GM18517 (cell line): Measurements from ENCODE around the gene AADACL4.
"Not testable (repeated sequence)": the region's sequence is repeated elsewhere in the genome, so short reads cannot be mapped to it uniquely, and the experiment has no call there.

Experiments used
- ATAC-seq: cut with Tn5 transposase; IDR thresholded peaks from one replicate; pipeline ENCODE4 v1.9.1; 2021; ENCODE audit warnings: mild to moderate bottlenecking, moderate library complexity; ENCODE audit not compliant: unreplicated experiment

Gene AADACL4

GRCh38 chr1:12657885-12658512 is 14.1 kb downstream of the AADACL4 start:
- ATAC-seq: not testable (repeated sequence)

GRCh38 chr1:12658531-12659453 is 14.9 kb downstream of the AADACL4 start:
- no peak for ATAC-seq

- ATAC-seq: no peak
These were observed 17.8 kb downstream of the AADACL4 start for GRCh38 chr1:12661606-12662219.

GRCh38 chr1:12662556-12662955 is 18.7 kb downstream of the AADACL4 start:
- ATAC-seq: no peak

GRCh38 chr1:12665511-12665910 is 21.6 kb downstream of the AADACL4 start:
- ATAC-seq: no peak

GRCh38 chr1:12666141-12666735 is 22.4 kb downstream of the AADACL4 start:
- no peak for ATAC-seq

GRCh38 chr1:12669529-12670068 is 25.7 kb downstream of the AADACL4 start:
- no peak for ATAC-seq

- ATAC-seq: no peak
These were observed 30.5 kb downstream of the AADACL4 start for GRCh38 chr1:12674358-12674757.

GRCh38 chr1:12676122-12676521 is 32.2 kb downstream of the AADACL4 start:
- not testable (repeated sequence) for ATAC-seq

GRCh38 chr1:12677565-12677964 is 33.7 kb downstream of the AADACL4 start:
- no peak for ATAC-seq

GRCh38 chr1:12678350-12678749 is 34.5 kb downstream of the AADACL4 start:
- ATAC-seq: no peak

- no peak for ATAC-seq
These were observed 34.9 kb downstream of the AADACL4 start for GRCh38 chr1:12678820-12679219.

GRCh38 chr1:12690156-12690555 is 46.3 kb downstream of the AADACL4 start:
- no peak for ATAC-seq

GRCh38 chr1:12692967-12693782 is 49.3 kb downstream of the AADACL4 start:
- no peak for ATAC-seq

GRCh38 chr1:12696658-12697057 is 52.8 kb downstream of the AADACL4 start:
- no peak for ATAC-seq

GRCh38 chr1:12697397-12697796 is 53.5 kb downstream of the AADACL4 start:
- ATAC-seq: no peak

GRCh38 chr1:12703821-12704451 is 60.1 kb downstream of the AADACL4 start:
- ATAC-seq: no peak

- ATAC-seq: no peak
These were observed 62.2 kb downstream of the AADACL4 start for GRCh38 chr1:12706061-12706460.

- ATAC-seq: no peak
These were observed 64.7 kb downstream of the AADACL4 start for GRCh38 chr1:12708396-12709090.
